GM18951 (cell line): ENCODE measurements around the gene GRAP.

Experiments used
- POLR2A ChIP-seq: IDR thresholded peaks from 4 replicates; pipeline ENCODE4 v1.6.1; 2011; ENCODE audit warnings: mild to moderate bottlenecking; ENCODE audit not compliant: insufficient read length, insufficient read depth; ENCODE audit errors: extremely low read depth
- in situ Hi-C: fragments of 300-500 bp; cut with MboI; formaldehyde crosslinking; loops from one replicate; pipeline ENCODE4 v1.12.0; 2022; ENCODE audit warnings: low sequenced_read_pairs, mixed read lengths, inconsistent platforms; ENCODE audit not compliant: unreplicated experiment

Gene GRAP

GRCh38 chr17:19023209-19023999, 23.4 kb downstream of the GRAP start:
- TF ChIP-seq POLR2A: no peak
- in situ Hi-C loops: loop anchor here (10.0 kb wide), 1 partner anchor 121 kb away; no protein-coding TSS in a partner anchor

- no peak for TF ChIP-seq POLR2A
- in situ Hi-C loops: loop anchor here (10.0 kb wide), 1 partner anchor 122 kb away; no protein-coding TSS in a partner anchor
These were observed 24.0 kb downstream of the GRAP start for GRCh38 chr17:19022747-19023146.

- in situ Hi-C loops: loop anchor here (10.0 kb wide), 1 partner anchor 123 kb away; no protein-coding TSS in a partner anchor
These were observed 24.6 kb downstream of the GRAP start for GRCh38 chr17:19022128-19022527.

GRCh38 chr17:19021622-19022083, 25.1 kb downstream of the GRAP start:
- in situ Hi-C loops: loop anchor here (10.0 kb wide), 1 partner anchor 123 kb away; no protein-coding TSS in a partner anchor
- TF ChIP-seq POLR2A: no peak

More at GRCh38 chr17:19022128-19022527, 24.6 kb downstream of the GRAP start:
- no peak for TF ChIP-seq POLR2A

GRCh38 chr17:19021011-19021621, 25.6 kb downstream of the GRAP start:
- in situ Hi-C loops: loop anchor here (10.0 kb wide), 1 partner anchor 124 kb away; no protein-coding TSS in a partner anchor

GRCh38 chr17:19020016-19020415, 26.7 kb downstream of the GRAP start:
- in situ Hi-C loops: loop anchor here (10.0 kb wide), 1 partner anchor 125 kb away; no protein-coding TSS in a partner anchor
- TF ChIP-seq POLR2A: no peak

- TF ChIP-seq POLR2A: no peak
- in situ Hi-C loops: no loop called here
These were observed 27.5 kb downstream of the GRAP start for GRCh38 chr17:19019041-19019941.

- no peak for TF ChIP-seq POLR2A
- in situ Hi-C loops: no loop called here
These were observed 28.2 kb downstream of the GRAP start for GRCh38 chr17:19018600-19018950.

GRCh38 chr17:19017804-19018599, 28.8 kb downstream of the GRAP start:
- TF ChIP-seq POLR2A: no peak
- in situ Hi-C loops: no loop called here

- in situ Hi-C loops: no loop called here
These were observed 29.4 kb downstream of the GRAP start for GRCh38 chr17:19017401-19017800.

GRCh38 chr17:19016881-19017280, 29.9 kb downstream of the GRAP start:
- in situ Hi-C loops: no loop called here
- TF ChIP-seq POLR2A: no peak

More at GRCh38 chr17:19017401-19017800, 29.4 kb downstream of the GRAP start:
- no peak for TF ChIP-seq POLR2A

GRCh38 chr17:19016297-19016696, 30.5 kb downstream of the GRAP start:
- no peak for TF ChIP-seq POLR2A
- in situ Hi-C loops: no loop called here

- TF ChIP-seq POLR2A: no peak
- in situ Hi-C loops: no loop called here
These were observed 31.3 kb downstream of the GRAP start for GRCh38 chr17:19015428-19015827.
